ENCODE results near the gene PPP4R3B. TPM values are rescaled to one million over a fixed set of nuclear protein-coding genes. Genes with fewer than 3 reads are reported as not detected.

The PPP4R3B gene
- total and polyA plus RNA-seq, 2 experiments from 2014 or later, result 25.6 to 56.6 TPM

GRCh38 chr2:55555977-55556376 lies 61.4 kb downstream of the PPP4R3B start:
- Histone ChIP-seq H2AFZ (no peak overlapping the region), H3K9me2 (ENCODE audit: insufficient read depth) (no peaks in the 10 kb centered on the region), H3K27ac (ENCODE audit: low read depth) (no peak overlapping the region), H3K4me3 (no peak overlapping the region), H3K27me3 (ENCODE audit: insufficient read depth) (no peaks in the 10 kb centered on the region), H3K4me2 (no peak overlapping the region), H3K4me1 (ENCODE audit: insufficient read depth) (no peaks in the 10 kb centered on the region), H3K79me2 (replicated peaks; ENCODE audit: insufficient read depth) (no peaks in the 10 kb centered on the region), H4K20me1 (replicated peaks; ENCODE audit: insufficient read depth) (no peaks in the 10 kb centered on the region; the same call in 1 of the 2 replicates), H3K36me3 (ENCODE audit: insufficient read depth) (peaks cover 11% of the 10 kb centered on the region), H3F3A (replicated peaks; ENCODE audit: low read depth) (no peaks in the 10 kb centered on the region)
- no peak for ATAC-seq
- Mint-ChIP-seq H3K27ac (no peak overlapping the region), H3K4me3 (no peak overlapping the region), H3K27me3 (ENCODE audit: insufficient read depth, low read depth, poor library complexity) (no peaks in the 10 kb centered on the region), H3K4me1 (no peaks in the 10 kb centered on the region), H3K9me3 (peaks cover 10% of the 10 kb centered on the region), H3K36me3 (ENCODE audit: low read depth) (peaks cover 52% of the 10 kb centered on the region)
- no peak for DNase-seq (ENCODE audit: low spot score)
- TF ChIP-seq NANOG (IDR thresholded peaks at IDR 0.05; ENCODE audit: borderline replicate concordance), result no peak

DNA sequence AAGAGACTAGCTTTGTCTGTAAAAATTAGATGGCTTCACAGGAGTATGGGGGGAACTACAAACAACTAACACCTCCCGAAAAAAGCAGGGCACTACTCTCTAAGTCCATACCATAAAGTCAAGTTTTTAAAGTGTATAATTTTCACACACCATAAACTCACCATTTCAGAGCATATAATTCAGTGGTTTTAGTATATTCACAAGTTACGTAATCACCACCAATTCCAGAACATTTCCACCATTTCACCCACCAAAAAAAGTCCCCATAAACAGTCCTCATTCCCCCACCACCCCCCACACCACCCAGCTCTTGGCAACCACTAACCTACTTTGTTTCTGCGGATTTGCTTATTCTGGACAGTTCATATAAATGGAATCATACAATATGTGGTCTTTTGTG lies 64.1 kb downstream of the PPP4R3B start:
- H3K36me3 ChIP-seq (ENCODE audit: insufficient read depth), result peaks cover 7% of the 10 kb centered on the region
- H3K4me3 Mint-ChIP-seq, result no peak overlapping the region
- H3K27ac Mint-ChIP-seq, result no peak overlapping the region
- peaks cover 29% of the 10 kb centered on the region; the same call in 2 of the 3 replicates for H3K36me3 Mint-ChIP-seq (ENCODE audit: low read depth)
- no peaks in the 10 kb centered on the region; the same call in 1 of the 2 replicates for H4K20me1 ChIP-seq (replicated peaks; ENCODE audit: insufficient read depth)
- ATAC-seq, result no peak
- no peaks in the 10 kb centered on the region for H3K9me2 ChIP-seq (ENCODE audit: insufficient read depth)
- H3F3A ChIP-seq (replicated peaks; ENCODE audit: low read depth), result no peaks in the 10 kb centered on the region
- no peak overlapping the region for H2AFZ ChIP-seq
- H3K4me2 ChIP-seq, result no peak overlapping the region
- no peaks in the 10 kb centered on the region for H3K9me3 Mint-ChIP-seq
- H3K4me1 Mint-ChIP-seq, result no peaks in the 10 kb centered on the region
- H3K27ac ChIP-seq (ENCODE audit: low read depth), result no peak overlapping the region
- H3K79me2 ChIP-seq (replicated peaks; ENCODE audit: insufficient read depth), result no peaks in the 10 kb centered on the region
- H3K4me1 ChIP-seq (ENCODE audit: insufficient read depth), result no peaks in the 10 kb centered on the region
- no peaks in the 10 kb centered on the region for H3K27me3 Mint-ChIP-seq (ENCODE audit: insufficient read depth, low read depth, poor library complexity)
- no peak overlapping the region for H3K4me3 ChIP-seq
- no peak for DNase-seq (ENCODE audit: low spot score)
- no peaks in the 10 kb centered on the region for H3K27me3 ChIP-seq (ENCODE audit: insufficient read depth)
- no peak for TF ChIP-seq ZNF114 (CRISPR knock-in tag; IDR thresholded peaks at IDR 0.05)
- TF ChIP-seq, protein P1, sequence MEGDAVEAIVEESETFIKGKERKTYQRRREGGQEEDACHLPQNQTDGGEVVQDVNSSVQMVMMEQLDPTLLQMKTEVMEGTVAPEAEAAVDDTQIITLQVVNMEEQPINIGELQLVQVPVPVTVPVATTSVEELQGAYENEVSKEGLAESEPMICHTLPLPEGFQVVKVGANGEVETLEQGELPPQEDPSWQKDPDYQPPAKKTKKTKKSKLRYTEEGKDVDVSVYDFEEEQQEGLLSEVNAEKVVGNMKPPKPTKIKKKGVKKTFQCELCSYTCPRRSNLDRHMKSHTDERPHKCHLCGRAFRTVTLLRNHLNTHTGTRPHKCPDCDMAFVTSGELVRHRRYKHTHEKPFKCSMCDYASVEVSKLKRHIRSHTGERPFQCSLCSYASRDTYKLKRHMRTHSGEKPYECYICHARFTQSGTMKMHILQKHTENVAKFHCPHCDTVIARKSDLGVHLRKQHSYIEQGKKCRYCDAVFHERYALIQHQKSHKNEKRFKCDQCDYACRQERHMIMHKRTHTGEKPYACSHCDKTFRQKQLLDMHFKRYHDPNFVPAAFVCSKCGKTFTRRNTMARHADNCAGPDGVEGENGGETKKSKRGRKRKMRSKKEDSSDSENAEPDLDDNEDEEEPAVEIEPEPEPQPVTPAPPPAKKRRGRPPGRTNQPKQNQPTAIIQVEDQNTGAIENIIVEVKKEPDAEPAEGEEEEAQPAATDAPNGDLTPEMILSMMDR (conservative IDR thresholded peaks at IDR 0.05; ENCODE audit: low read depth in 2 of 2), result no peak
- TF ChIP-seq EZH2 (IDR thresholded peaks at IDR 0.05; ENCODE audit: low read depth, unreplicated experiment), result no peak
- TF ChIP-seq EZH2phosphoT487 (IDR thresholded peaks at IDR 0.05; ENCODE audit: unreplicated experiment), result no peak
- TF ChIP-seq ETS1 (IDR thresholded peaks at IDR 0.05), result no peak
- no peak for TF ChIP-seq CREB1 (CRISPR knock-in tag; IDR thresholded peaks at IDR 0.05; ENCODE audit: low read depth)
- no peak for TF ChIP-seq NANOG (IDR thresholded peaks at IDR 0.05; ENCODE audit: borderline replicate concordance)
- no peak for TF ChIP-seq ZNF331 (CRISPR knock-in tag; IDR thresholded peaks at IDR 0.05; ENCODE audit: low read depth)
- TF ChIP-seq POLR2AphosphoS5 (IDR thresholded peaks at IDR 0.05; ENCODE audit: low read depth), result no peak
- TF ChIP-seq ZNF462 (CRISPR knock-in tag; IDR thresholded peaks at IDR 0.05), result no peak
- no peak for TF ChIP-seq JUNB (IDR thresholded peaks at IDR 0.05; ENCODE audit: unreplicated experiment)
- no peak for TF ChIP-seq STAT1 (IDR thresholded peaks at IDR 0.05; ENCODE audit: unreplicated experiment)

Data from GM23338 (cell line).